Bone marrow (tissue), 2 donors: ENCODE measurements around the gene NEURL1.

Experiments used
- DNase-seq, 2 donors: peaks; one replicate each; lab custom pipeline; 2025; lab: John Stamatoyannopoulos, UW

The NEURL1 gene

DNA sequence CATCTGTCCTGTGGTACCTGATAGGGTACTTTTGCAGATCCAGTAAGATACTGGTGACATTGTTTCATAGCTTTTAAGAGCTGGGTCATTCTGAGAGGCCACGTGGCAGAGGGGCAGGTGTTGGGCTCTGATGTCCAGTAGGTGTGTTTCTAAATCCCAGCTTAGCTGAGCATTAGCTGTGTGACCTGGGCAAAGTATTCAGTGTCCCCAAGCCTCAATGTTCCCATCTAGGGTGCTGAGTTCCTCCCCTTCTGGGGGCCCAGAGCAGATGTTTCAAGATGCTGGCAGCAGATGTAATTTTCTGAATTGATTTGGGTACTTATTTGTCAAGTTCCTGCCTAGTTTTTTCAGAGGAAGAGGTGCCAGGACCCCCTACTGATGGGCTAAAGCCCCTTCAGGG is 52.9 kb downstream of the NEURL1 start:
- DNase-seq: no peak

DNA sequence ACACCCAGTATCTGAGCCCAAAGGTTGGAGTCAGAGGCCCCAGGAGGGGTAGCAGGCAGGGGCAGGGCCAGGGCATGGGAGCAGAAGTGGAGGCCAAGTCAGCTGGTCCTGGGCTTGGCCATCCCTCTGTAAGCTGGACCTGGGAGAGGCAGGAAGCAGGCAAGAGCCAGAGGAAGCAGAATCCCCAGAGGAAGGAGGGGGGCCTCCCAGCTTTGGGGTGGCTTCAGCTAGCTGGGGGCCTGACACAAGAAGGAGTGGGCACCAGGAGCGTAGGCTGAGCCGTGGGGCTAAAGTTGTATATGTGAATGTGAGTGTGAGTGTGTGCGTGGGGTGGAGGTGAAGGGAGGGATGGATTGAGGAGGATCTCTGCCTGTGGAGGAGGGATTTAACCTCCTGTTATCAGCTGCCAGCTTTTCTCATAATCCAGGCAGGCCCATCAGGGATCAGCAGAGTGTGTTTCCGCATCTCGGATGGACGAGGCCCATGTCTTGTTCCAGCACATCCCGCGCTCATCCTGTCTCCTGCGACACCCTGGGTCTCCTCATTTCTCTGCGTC is 54.0 kb downstream of the NEURL1 start:
- no peak for DNase-seq

DNA sequence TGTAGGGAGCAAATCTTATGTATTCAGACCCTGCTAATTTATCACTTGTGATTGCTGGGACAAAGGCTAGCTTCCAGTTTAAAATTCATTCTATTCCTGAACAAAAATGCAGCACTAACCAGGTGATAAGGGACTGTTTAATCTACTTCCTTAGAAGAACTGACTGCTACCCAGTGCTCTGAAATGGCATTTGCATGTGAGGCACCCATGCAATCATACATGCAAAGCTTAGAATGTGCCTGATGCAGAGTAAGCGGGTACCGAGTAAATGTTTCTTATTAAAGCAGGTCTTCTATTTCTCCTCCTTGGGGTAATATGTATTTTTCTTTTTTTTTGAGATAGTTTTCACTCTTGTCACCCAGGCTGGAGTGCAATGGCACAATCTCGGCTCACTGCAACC is 54.5 kb downstream of the NEURL1 start:
- DNase-seq: no peak

DNA sequence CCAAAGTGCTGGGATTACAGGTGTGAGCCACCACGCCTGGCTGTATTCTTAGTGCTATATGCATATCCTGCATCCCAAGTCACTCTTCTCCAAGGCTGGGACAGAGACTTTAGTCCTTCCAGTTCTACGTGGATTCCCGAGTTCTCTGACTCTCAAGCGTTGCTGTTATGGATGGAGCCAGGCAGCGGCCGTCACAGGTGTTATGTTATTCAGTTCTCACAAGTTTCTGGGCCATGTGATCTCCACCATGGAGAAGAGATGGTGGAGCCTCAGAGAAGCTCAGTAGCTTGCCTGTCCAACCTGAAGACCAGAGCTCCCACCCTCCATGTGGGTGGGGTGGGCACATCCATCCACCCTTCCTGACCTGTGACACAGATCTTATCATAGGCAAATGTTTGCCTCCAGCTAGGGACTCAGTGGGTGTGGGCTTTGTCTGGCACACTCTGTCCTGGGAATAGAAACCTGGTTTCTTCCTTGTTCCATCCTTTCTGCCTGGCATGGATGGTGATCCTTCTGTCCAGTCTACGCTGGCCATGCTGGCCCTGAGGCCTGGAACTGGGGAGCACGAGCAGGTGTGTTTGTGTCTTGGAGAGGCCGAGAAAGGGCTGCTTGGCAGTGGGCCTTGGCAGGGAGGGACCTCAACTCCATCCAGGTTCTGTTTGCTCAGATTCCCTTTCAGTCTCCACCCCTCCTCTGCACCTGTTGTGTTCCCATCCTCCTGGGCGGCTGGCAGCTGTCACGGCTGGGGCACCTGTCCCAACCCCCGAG is 55.3 kb downstream of the NEURL1 start:
- DNase-seq: no peak

DNA sequence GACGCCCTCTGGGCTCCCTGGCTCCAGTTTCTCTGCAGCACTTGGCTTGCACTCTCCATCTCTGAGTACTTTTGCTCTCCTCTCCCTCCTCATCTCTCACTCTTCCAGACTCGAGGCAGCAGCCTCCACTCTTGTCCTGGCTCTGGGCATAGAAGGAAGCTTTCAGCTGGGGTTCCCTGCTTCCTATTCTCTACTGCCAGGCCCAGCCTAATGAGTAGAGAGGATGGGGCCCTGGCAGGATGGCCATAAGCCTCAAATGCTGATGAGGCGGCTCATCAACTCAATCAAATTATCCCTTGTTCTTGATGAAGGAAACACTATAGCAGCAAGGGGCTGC is 55.8 kb downstream of the NEURL1 start:
- DNase-seq: no peak

DNA sequence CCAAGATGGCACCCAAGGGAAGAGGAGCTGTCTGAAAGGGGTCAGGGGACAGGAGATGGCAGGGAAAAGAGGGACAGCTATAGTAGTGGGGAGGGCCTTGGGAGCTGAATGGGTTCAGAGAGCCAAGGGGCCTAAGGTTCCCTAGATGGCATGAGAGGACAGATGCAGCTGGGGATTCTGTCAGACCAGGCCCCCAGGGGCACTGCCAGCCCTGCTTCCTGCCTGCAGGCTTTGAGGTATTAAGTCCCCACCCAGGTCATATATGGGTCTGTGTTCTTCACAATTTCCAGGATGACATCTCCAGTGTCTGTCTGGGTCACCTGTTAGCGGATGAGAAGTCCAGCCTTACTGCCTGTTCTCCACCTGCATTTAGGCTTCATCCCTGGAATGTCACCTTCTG is 56.7 kb downstream of the NEURL1 start:
- DNase-seq: no peak

- DNase-seq: peak in 1 of 2 donors; percentile 13
These were observed 58.4 kb downstream of the NEURL1 start for GRCh38 chr10:103551619-103552602.

DNA sequence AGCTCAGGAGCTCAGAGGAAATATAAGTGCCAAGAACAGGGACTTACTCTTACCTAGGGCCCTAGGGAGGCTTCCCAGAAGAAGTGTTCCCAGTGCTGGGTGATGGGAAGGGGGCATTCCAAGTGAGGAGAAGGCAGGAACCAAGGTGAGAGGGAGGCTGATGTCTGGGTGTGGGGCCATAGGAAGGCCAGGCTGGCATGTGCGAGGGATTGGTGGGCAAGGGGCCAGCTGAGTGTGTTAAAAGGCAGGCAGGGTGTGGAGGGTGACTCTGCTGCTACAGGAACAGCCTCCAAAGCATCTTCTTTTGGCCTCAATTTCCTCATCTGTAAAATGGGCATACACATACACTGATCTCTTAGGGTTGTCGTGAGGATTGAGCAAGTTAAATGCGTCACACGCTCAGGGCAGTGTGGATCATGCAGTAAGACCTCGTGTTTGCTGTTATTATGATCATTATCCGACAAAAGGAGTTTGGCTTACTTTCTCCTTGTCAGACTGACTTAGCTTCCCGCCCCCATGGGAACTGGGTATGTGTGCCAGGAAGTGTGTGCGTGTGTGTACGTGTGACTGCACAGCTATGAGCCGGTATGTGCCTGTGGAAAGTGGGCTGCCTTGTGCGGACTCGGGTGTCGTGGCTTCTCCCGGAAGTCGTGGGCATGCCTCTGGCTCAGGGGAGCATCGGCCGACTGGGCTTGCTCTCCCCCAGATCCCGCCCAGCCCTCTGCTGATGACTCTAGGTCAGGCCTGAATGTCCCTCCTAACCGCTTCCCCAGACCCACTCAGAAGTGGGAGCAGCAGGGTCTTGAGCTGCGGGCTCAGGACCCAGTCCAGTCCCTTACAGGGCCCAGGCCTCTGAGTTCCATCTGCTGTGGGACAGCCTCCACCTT is 59.6 kb downstream of the NEURL1 start:
- no peak for DNase-seq

DNA sequence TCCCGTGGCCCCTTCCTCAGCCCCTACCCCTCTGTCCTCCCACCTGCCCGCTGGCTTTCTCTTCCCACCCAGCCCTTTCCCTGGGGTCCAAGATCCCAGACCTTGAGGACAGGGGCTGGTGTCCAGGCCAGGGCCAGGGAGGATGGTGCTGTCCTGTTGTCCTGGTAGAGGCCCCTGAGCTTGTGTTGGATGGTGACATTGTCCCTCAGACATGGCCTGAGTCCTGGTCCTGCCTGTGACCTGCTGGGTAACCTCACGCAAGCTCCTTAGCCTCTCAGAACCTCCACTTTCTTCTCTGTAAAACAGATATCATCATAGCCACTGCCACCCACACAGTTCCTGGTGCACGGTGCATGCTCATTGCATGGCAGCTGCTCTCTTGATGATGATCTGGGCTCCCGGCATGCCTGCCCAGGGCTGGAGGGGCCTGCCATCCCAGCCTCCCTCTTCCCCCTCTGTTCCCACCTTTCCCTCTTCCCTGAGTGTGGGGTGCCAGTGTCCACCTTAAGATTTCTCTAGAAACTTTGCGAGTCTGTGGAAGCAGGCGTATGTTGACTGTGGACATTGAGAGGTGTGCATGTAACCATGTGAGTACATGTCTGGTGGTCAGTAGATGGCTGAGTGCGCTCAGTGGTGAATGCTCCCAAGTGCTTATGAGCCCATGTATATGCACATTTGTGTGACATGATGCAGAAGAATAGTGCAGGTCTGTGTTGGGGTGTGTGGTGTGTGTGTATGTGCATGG is 60.4 kb downstream of the NEURL1 start:
- no peak for DNase-seq

- peak; percentile 17 to 40 for DNase-seq
These were observed 61.2 kb downstream of the NEURL1 start for GRCh38 chr10:103554488-103555324.

DNA sequence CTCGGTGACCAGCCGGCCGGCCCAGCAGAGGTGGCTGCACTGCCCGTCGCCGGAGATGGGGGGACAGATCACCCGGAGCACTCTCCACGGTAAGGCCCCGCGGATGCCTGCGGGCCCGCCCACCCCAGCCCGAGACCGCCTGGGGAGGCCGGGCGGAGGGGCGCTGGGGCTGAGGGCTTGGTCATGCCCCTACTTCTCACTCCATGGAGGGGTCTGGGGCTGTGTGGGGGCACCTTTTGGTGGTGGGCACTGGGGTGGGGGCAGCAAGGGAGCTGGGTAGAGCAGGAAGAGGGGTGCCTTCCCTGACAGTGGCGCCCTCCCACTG is 61.8 kb downstream of the NEURL1 start:
- DNase-seq: no peak

DNA sequence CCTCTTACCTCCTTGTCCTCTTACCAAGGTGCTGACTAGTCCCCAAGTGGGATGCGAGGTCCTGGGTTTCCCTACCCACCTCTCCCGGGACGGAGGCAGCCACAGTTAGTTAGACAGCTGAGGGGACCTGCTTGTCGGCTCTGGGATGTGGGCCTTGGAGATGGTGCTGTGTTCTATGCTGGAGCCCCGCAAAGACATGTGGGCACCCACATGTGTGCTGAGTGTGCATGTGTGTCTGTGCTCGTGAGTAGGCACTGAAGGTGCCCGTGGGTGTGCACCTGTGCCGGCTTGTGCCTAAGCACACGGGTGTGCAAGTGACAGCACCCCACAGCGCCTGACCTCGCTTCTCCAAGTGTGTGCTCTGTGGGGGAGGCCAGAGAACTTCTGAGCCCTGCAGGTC is 62.2 kb downstream of the NEURL1 start:
- DNase-seq: no peak

DNA sequence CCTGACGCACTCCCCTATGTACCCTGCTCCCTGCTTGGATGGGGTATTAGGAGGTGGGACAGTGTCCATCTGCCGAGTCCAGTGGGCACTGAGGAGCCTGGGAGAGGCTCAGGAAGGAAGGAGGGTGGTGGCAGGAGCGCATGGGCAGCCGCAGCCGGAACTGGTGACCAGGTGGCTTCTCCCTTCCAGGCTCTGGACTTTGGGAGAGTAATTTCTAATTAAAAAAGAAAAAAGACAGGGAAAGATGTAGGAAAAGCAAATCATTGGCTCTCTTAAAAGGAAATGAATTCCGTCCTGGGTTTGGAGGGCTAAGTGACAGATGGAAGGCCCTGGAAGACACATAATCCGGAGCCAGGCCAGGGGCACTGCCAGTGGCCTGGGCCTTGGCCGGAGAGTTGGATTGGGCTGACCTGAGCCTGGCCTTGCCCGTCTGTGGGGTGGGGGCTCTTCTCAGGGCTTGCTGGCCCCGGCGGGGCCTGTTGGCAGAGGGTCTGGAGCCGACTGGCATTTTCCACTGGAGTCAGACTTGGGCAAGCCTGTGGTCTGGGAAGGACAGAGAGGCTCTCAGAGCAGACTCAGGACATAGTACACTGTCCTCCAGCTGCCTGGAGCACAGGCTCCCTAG is 63.0 kb downstream of the NEURL1 start:
- no peak for DNase-seq

DNA sequence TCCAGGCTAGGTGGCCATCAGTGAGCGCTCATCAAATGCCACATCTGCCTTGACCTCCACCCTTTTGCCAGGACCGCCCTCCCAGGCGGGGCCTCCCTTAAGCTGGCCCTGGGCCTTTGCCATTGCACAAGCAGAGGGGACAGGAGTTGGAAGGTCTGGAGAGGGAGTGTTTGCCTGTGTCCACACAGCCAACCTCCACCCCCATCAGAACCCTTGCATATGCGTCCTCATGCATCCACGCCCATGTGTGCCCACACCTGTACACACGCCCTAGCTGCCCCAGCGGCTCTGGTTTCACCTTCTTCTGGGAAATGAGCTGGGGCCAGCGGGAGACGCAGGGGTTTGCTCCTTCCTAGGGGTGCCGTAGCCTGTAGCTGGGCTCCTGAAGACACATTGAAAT is 64.0 kb downstream of the NEURL1 start:
- DNase-seq: no peak

DNA sequence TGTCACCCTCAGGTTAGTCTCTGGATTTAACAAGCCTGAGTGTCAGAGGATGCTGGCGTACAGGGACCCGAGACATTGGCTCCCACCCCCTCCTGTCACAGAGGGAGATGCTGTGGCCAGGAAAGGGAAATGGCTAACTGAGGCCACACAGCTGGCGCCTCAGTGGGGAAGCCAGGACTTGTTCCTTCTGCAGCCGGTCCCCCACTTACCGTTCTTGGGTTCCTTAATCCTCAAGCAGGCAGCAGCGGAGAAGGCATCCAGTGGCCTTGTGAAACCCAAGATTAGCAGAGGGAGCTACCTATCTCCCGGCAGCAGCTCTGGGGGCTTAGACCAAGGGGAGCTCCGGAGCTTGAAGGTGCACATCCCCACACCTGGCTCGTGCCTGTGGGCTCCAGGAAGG is 65.4 kb downstream of the NEURL1 start:
- no peak for DNase-seq

- DNase-seq: no peak
These were observed 66.3 kb downstream of the NEURL1 start for GRCh38 chr10:103559776-103560175.

GRCh38 chr10:103560886-103561285 is 67.4 kb downstream of the NEURL1 start:
- DNase-seq: no peak

DNA sequence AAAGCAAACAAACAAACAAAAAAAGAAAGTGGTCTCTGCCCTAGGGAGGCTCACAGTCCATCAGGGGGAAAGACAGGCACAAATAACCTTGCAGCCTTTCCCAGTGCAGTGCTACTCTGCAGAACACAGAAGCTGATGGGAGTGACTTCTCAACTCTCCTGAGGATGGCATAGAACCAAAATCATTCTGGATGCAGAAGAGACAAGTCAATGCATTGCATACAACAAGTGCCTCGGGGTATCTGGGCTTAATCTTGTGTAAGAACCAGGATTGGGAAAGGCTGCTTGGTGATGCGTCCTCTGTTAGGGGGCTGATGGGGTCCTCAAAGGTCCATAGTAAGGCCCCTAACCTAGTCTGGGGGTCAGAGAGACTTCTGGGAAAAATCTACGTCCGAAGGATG is 68.9 kb downstream of the NEURL1 start:
- DNase-seq: no peak

- no peak for DNase-seq
These were observed 70.0 kb downstream of the NEURL1 start for GRCh38 chr10:103563231-103564115.
